Activated CD4-positive, alpha-beta T cell treated with anti-CD3 and anti-CD28 coated beads, Interleukin-2, amount 10 ng/mL, durations not matched to agents 7 days and 5 days (primary cell): Measurements from ENCODE around the gene TBATA. TPM values are rescaled to one million over a fixed set of nuclear protein-coding genes. Genes with fewer than 3 reads are reported as not detected.
A peak's percentile ranks its signal among the peaks of the same experiment; 100 is the strongest.

Source experiments
- CTCF ChIA-PET: fragments of 350-600 bp; sonication (Branson Sonifier 250); formaldehyde crosslinking; loops from one replicate; lab custom pipeline; 2021; ENCODE audit warnings: antibody characterized with exemption; lab: Charles Lee
- POLR2A ChIA-PET: fragments of 350-600 bp; sonication (Branson Sonifier 250); formaldehyde crosslinking; loops from one replicate; lab custom pipeline; 2021; ENCODE audit warnings: antibody characterized with exemption; lab: Charles Lee
- DNase-seq: peaks from one replicate; pipeline ENCODE4 v3.0.0-alpha.2; 2020
- H3K27ac Mint-ChIP-seq: one replicate; pipeline ENCODE4 v1.8.0; 2021; ENCODE audit warnings: mild to moderate bottlenecking, moderate library complexity, mixed read lengths
- H3K27me3 Mint-ChIP-seq: one replicate; pipeline ENCODE4 v1.8.0; 2021; ENCODE audit warnings: mixed read lengths
- H3K36me3 Mint-ChIP-seq: one replicate; pipeline ENCODE4 v1.8.0; 2021; ENCODE audit warnings: low read depth, mixed read lengths
- H3K4me1 Mint-ChIP-seq: one replicate; pipeline ENCODE4 v1.8.0; 2021; ENCODE audit warnings: mixed read lengths
- H3K4me3 Mint-ChIP-seq: one replicate; pipeline ENCODE4 v1.8.0; 2021; ENCODE audit warnings: mild to moderate bottlenecking, moderate library complexity, mixed read lengths
- H3K9me3 Mint-ChIP-seq: one replicate; pipeline ENCODE4 v1.8.0; 2021; ENCODE audit warnings: mixed read lengths
- total RNA-seq, 2 experiments: library from RNA; stranded (reverse); gene quantifications; one replicate each; pipeline ENCODE4 v1.2.3, GENCODE V29; 2021

TBATA gene
- total RNA-seq, 2 experiments from 2014 or later: not detected

- Mint-ChIP-seq H3K27me3 (no peaks in the 10 kb centered on the region), H3K4me1 (peaks cover 16% of the 10 kb centered on the region), H3K27ac (no peak overlapping the region), H3K4me3 (no peak overlapping the region), H3K9me3 (no peaks in the 10 kb centered on the region), H3K36me3 (peaks cover 10% of the 10 kb centered on the region)
- DNase-seq: no peak
- ChIA-PET CTCF (interaction anchor here (1.2 kb wide), 1 partner anchor 50 kb away, joined by 4 read pairs; no protein-coding TSS in a partner anchor), POLR2A (interaction anchor here (0.7 kb wide), 1 partner anchor 1911 kb away, joined by 3 read pairs; no protein-coding TSS in a partner anchor)
Observed at GRCh38 chr10:70820976-70821750, 36.0 kb upstream of the TBATA start.

DNA sequence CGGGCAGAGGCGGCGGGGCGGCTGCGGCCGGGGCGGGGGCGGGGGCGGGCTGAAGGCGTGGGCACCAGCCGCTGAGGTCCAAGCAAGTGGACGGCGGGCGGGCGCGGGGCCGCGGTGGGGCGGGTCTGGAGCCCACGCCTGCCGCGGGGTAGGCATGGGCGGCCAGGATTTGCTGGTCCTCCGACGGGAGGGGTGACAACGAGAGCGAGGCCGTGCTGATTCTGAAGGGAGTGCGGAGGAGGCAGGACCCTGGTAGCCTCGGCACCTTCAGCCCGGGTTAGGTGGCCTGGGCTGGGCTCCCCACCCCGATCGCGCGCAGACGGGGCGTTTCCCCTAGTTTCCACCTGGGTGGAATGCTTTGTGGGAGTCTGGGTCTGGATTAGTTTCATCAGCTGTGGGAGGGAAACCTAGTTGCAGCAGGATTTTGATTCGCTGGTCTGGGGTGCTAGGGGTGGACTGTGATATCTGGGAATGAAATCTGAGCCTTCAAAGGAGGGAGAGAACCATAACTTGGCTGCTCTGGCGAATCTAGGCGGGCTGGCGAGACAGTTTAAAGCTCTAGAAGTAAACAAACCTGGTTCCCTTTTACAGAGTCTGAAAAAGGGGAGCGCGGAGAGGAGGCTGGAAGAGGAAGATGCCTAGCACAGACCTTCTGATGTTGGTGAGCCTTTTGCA, 31.2 kb upstream of the TBATA start:
- peaks cover 26% of the 10 kb centered on the region for H3K4me1 Mint-ChIP-seq

DNA sequence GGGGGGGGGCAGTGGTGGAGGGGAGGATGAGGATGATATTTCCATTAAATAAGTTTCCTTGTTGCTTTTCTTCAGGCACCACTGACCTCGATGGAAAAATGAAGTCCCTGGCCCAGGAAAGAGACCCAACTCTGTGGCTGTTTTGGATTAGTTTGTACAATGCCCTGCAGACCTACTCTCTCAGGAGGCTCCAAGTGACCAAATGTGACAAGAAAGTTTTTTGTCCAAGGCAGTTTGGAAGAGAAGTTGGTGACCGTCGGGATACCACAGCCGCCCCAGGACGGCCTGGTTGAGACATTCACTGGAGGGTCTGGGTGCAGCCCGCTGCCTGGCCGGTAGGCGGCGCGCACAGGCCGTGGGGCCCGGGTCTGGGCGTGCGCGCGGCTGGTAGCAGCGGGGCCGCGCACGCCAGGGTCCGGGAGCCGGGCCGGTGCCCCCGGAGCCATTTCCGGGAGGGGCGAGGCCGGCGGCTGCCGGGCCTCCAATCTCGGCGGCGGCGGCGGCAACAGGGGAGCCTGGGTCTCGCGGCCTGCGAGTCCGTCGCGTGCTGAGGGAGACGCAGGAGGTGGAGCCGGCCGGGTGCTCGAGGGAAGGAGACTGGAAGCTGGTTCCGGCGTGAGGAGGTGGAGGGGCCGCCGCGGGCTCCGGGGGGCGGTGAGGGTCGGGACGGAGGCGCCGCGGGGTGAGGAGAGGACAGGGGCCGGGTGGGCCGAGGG, 30.5 kb upstream of the TBATA start, which contains the start of gene SGPL1:
Gene SGPL1, plus strand, starts transcription at position 445 of the 716 bp plus-strand sequence. CDS start 906 bp downstream, outside the sequence.
- ChIA-PET CTCF (interaction anchor here (0.7 to 1.8 kb wide), 5 partner anchors 11 to 255 kb away, joined by 3 to 5 read pairs (median 3); no protein-coding TSS in a partner anchor), POLR2A (no interaction called here)
- peak within 1 kb of the TSS; percentile 81 for H3K4me3 Mint-ChIP-seq
- H3K4me1 Mint-ChIP-seq: peaks cover 24% of the 10 kb centered on the region
- DNase-seq: peak; percentile 84
- H3K36me3 Mint-ChIP-seq: peaks cover 4% of the 10 kb centered on the region
- H3K27me3 Mint-ChIP-seq: no peaks in the 10 kb centered on the region
- H3K27ac Mint-ChIP-seq: peak within 1 kb of the TSS; percentile 88
- no peaks in the 10 kb centered on the region for H3K9me3 Mint-ChIP-seq

More for the DNA sequence above, 31.2 kb upstream of the TBATA start:
- CTCF ChIA-PET: interaction anchor here (0.7 to 1.8 kb wide), 8 partner anchors 10 to 256 kb away, joined by 3 to 7 read pairs (median 3); no protein-coding TSS in a partner anchor
- Mint-ChIP-seq H3K9me3 (no peaks in the 10 kb centered on the region), H3K36me3 (peaks cover 4% of the 10 kb centered on the region), H3K4me3 (peak overlapping the region; percentile 81), H3K27ac (peak overlapping the region; percentile 88), H3K27me3 (no peaks in the 10 kb centered on the region)
- POLR2A ChIA-PET: no interaction called here
- DNase-seq: peak; percentile 34

DNA sequence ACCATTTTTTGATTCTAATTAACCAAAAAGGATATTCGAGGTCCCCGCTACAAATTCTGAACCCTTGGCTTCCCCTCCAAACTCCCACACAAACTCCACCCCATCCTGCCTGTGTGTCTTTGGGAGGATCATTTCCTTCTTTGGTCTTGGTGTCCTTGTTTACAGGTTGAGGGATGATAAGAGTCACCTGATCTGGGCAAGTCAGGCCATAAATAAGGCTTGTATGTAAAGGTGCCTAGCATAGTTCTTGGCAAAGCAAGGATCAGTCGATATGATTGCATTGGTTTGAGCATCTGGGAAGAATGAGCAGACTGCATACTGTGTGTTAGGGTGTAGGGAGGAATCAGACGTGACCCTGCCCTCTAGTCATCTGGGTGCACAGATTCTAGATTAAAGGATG, 28.9 kb upstream of the TBATA start:
- no peak for DNase-seq
- Mint-ChIP-seq H3K4me1 (peaks cover 22% of the 10 kb centered on the region), H3K27ac (peak overlapping the region; percentile 4), H3K27me3 (no peaks in the 10 kb centered on the region), H3K4me3 (peak overlapping the region; percentile 2), H3K9me3 (no peaks in the 10 kb centered on the region), H3K36me3 (peaks cover 2% of the 10 kb centered on the region)
- CTCF ChIA-PET: interaction anchor here (0.7 to 1.0 kb wide), 2 partner anchors 127 to 408 kb away, joined by 3 read pairs; no protein-coding TSS in a partner anchor
- POLR2A ChIA-PET: no interaction called here

GRCh38 chr10:70812814-70813213, 27.6 kb upstream of the TBATA start:
- Mint-ChIP-seq H3K4me1 (peaks cover 21% of the 10 kb centered on the region), H3K27ac (no peak overlapping the region), H3K27me3 (no peaks in the 10 kb centered on the region), H3K36me3 (peaks cover 2% of the 10 kb centered on the region), H3K4me3 (no peak overlapping the region), H3K9me3 (no peaks in the 10 kb centered on the region)
- ChIA-PET POLR2A (no interaction called here), CTCF (interaction anchor here (0.6 to 1.2 kb wide), 3 partner anchors 8 to 596 kb away, joined by 3 to 6 read pairs (median 3); no protein-coding TSS in a partner anchor)
- no peak for DNase-seq

- DNase-seq: no peak
Observed at GRCh38 chr10:70811881-70812280, 26.7 kb upstream of the TBATA start.

GRCh38 chr10:70810967-70811366, 25.8 kb upstream of the TBATA start:
- ChIA-PET POLR2A (no interaction called here), CTCF (interaction anchor here (0.6 to 1.3 kb wide), 2 partner anchors 9 to 865 kb away, joined by 3 to 4 read pairs; no protein-coding TSS in a partner anchor)
- Mint-ChIP-seq H3K4me3 (no peak overlapping the region), H3K27ac (no peak overlapping the region), H3K36me3 (no peaks in the 10 kb centered on the region), H3K27me3 (no peaks in the 10 kb centered on the region), H3K9me3 (no peaks in the 10 kb centered on the region), H3K4me1 (peaks cover 10% of the 10 kb centered on the region)
- DNase-seq: no peak

More at GRCh38 chr10:70811881-70812280, 26.7 kb upstream of the TBATA start:
- Mint-ChIP-seq H3K27ac (no peak overlapping the region), H3K4me3 (no peak overlapping the region), H3K36me3 (peaks cover 2% of the 10 kb centered on the region), H3K9me3 (no peaks in the 10 kb centered on the region), H3K4me1 (peaks cover 16% of the 10 kb centered on the region), H3K27me3 (no peaks in the 10 kb centered on the region)
- POLR2A ChIA-PET: no interaction called here
- CTCF ChIA-PET: interaction anchor here (0.6 kb wide), 2 partner anchors 595 to 866 kb away, joined by 4 to 6 read pairs; no protein-coding TSS in a partner anchor

DNA sequence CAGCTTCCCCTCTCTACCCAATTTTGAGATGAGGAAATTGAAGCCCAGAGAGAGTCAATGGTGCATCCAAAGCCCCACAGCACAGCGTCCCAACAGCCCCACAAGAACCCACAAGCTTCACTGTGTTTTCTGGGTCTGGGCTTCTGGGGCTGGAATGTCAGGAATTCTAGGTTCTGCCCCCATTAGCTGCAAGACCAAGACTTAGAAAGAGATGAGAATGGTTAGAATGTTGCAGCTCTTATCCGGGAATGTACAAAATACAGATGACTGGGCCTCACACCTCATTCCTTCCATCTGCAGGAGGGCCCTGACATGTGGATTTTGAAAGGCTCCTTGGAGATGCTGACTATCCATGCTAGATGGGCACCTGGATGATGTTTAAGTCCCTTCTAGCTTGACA, 24.5 kb upstream of the TBATA start:
- Mint-ChIP-seq H3K36me3 (no peaks in the 10 kb centered on the region), H3K4me1 (peaks cover 4% of the 10 kb centered on the region), H3K4me3 (no peak overlapping the region), H3K9me3 (no peaks in the 10 kb centered on the region), H3K27ac (no peak overlapping the region), H3K27me3 (no peaks in the 10 kb centered on the region)
- POLR2A ChIA-PET: no interaction called here
- CTCF ChIA-PET: interaction anchor here (1.0 to 1.4 kb wide), 3 partner anchors 10 to 343 kb away, joined by 3 to 5 read pairs (median 3); no protein-coding TSS in a partner anchor
- no peak for DNase-seq

DNA sequence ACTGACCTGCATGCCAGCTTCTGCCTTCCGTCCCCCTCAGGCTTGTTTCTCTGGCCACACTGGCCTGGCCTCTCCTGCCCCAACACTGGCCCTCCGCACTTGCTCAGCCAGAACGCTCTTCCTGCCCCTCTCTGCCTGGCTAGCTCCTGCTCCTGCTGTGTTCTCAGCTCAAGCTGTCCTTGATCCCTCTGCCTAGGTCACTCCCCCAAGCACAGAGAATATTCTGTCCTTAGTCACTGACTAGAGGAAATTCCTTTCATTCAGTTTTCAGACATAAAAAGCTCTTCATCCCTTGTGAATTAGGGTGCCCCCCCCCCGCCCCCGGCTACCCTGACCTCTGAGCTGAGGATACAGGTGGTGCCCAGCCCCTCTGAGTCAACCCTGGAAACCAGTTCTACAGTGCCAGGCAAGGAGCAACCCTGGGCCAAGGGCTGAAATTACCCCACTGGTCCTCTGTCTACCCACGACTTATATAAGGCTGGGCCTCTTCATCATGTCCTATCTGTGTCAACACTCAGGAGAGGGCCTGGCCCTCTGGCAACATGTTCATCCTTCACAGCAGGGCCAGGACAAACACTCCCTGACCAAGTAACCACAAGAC, 23.9 kb upstream of the TBATA start:
- no peaks in the 10 kb centered on the region for H3K9me3 Mint-ChIP-seq
- ChIA-PET POLR2A (no interaction called here), CTCF (interaction anchor here (1.4 kb wide), 1 partner anchor 11 kb away, joined by 3 read pairs; no protein-coding TSS in a partner anchor)
- H3K36me3 Mint-ChIP-seq: no peaks in the 10 kb centered on the region
- H3K4me3 Mint-ChIP-seq: no peak overlapping the region
- H3K27me3 Mint-ChIP-seq: no peaks in the 10 kb centered on the region
- no peak for DNase-seq
- H3K4me1 Mint-ChIP-seq: peaks cover under 1% of the 10 kb centered on the region
- no peak overlapping the region for H3K27ac Mint-ChIP-seq

- H3K4me1 Mint-ChIP-seq: no peaks in the 10 kb centered on the region
- H3K4me3 Mint-ChIP-seq: no peak overlapping the region
- H3K9me3 Mint-ChIP-seq: no peaks in the 10 kb centered on the region
- H3K36me3 Mint-ChIP-seq: no peaks in the 10 kb centered on the region
- DNase-seq: no peak
- H3K27me3 Mint-ChIP-seq: peaks cover 1% of the 10 kb centered on the region
- CTCF ChIA-PET: no interaction called here
- POLR2A ChIA-PET: interaction anchor here (0.7 kb wide), 1 partner anchor 76 kb away, joined by 3 read pairs; no protein-coding TSS in a partner anchor
- H3K27ac Mint-ChIP-seq: no peak overlapping the region
Observed at GRCh38 chr10:70807556-70807955, 22.4 kb upstream of the TBATA start.

- CTCF ChIA-PET: no interaction called here
- Mint-ChIP-seq H3K9me3 (no peaks in the 10 kb centered on the region), H3K27me3 (peaks cover 9% of the 10 kb centered on the region), H3K4me3 (no peak overlapping the region), H3K36me3 (no peaks in the 10 kb centered on the region), H3K27ac (no peak overlapping the region), H3K4me1 (no peaks in the 10 kb centered on the region)
- no peak for DNase-seq
- POLR2A ChIA-PET: interaction anchor here (0.7 kb wide), 1 partner anchor 77 kb away, joined by 3 read pairs; no protein-coding TSS in a partner anchor
Observed at GRCh38 chr10:70806841-70807240, 21.7 kb upstream of the TBATA start.
